ENCODE measurements around the gene MLST8. TPM values are rescaled to one million over a fixed set of nuclear protein-coding genes. Genes with fewer than 3 reads are reported as not detected.

Gene MLST8
- total RNA-seq, 1 experiment from 2014 or later: 53.1 TPM

DNA sequence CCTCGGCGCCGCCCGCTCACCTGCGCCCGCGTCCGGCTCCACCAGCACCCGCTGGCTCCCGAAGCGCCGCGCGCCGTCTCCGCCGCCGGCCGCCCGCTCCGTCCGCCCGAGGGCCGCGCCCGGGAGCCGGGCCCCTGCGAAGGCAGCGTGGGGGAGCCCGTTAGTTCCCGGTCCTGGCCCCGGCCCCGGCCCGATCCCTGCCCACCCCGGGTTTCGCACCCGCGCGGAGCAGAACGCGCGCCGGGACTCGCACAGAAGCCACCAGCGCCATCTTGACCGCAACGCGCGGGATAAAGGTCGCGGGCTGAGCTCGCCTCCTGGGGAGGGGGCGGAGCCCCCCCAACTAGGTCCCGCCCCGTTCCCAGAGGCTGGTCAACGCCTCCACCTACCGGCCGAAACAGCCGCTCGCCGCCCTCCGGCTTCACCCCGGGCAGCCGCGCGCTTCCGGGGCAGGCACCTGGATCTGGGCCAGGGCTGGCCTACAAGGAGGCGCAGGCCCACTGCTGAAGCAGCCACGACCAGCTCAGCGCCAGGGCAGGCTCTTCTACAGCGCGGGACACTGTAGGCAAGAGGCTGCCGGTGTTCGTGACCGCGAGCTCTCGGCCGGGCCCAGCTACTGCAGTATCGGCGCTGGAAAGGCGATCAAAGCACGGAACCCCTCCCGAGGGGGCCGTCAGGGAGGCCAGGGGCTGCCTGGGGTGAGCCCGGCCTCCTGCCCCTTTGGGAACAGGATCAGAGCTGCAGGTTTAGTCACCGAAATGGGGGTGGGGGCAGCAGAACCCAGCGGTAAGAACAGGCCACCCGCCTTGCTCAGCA, 46.2 kb downstream of the MLST8 start, which contains the start of gene ECI1:
Gene ECI1, minus strand, starts transcription at position 292 of the 816 bp plus-strand sequence. Its CDS starts 21 bp downstream, at position 271.
- CTCF ChIA-PET: interaction anchor here (0.5 to 2.2 kb wide), 11 partner anchors 11 to 309 kb away, joined by 3 to 29 read pairs (median 3); partner anchors contain the start of genes CASKIN1, MSRB1, PGP and TEDC2
- POLR2A ChIA-PET: interaction anchor here (0.5 to 2.4 kb wide), 15 partner anchors 9 to 287 kb away, joined by 3 to 21 read pairs (median 4); partner anchors contain the start of genes CEMP1, NTHL1, PGP and RPS2
- no TSS peak for BruUV-seq (replicated peaks)
- Mint-ChIP-seq H3K36me3 (ENCODE audit: insufficient read depth, unreplicated experiment) (peaks cover 91% of the 10 kb centered on the region), H3K4me3 (ENCODE audit: unreplicated experiment) (peak within 1 kb of the TSS; percentile 89), H3K9me3 (ENCODE audit: unreplicated experiment) (no peaks in the 10 kb centered on the region), H3K27me3 (ENCODE audit: insufficient read depth, unreplicated experiment) (no peaks in the 10 kb centered on the region), H3K27ac (ENCODE audit: unreplicated experiment) (peak within 1 kb of the TSS; percentile 95), H3K4me1 (ENCODE audit: low read depth, unreplicated experiment) (peaks cover 7% of the 10 kb centered on the region)
- TF ChIP-seq, protein P1, sequence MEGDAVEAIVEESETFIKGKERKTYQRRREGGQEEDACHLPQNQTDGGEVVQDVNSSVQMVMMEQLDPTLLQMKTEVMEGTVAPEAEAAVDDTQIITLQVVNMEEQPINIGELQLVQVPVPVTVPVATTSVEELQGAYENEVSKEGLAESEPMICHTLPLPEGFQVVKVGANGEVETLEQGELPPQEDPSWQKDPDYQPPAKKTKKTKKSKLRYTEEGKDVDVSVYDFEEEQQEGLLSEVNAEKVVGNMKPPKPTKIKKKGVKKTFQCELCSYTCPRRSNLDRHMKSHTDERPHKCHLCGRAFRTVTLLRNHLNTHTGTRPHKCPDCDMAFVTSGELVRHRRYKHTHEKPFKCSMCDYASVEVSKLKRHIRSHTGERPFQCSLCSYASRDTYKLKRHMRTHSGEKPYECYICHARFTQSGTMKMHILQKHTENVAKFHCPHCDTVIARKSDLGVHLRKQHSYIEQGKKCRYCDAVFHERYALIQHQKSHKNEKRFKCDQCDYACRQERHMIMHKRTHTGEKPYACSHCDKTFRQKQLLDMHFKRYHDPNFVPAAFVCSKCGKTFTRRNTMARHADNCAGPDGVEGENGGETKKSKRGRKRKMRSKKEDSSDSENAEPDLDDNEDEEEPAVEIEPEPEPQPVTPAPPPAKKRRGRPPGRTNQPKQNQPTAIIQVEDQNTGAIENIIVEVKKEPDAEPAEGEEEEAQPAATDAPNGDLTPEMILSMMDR (IDR thresholded peaks at IDR 0.05; ENCODE audit: insufficient read depth in 1 of 2, low read depth in 1 of 2, low read length in 1 of 2, severe bottlenecking in 1 of 2, unreplicated experiment in 1 of 2): peak; percentile 60 to 69
- H3K9me3 ChIP-seq: no peaks in the 10 kb centered on the region
- intact Hi-C loops (cut with micrococcal nuclease; ENCODE audit: unreplicated experiment): loop anchor here (2.0 kb wide), 1 partner anchor 57 kb away; no protein-coding TSS in a partner anchor
- H3K4me1 ChIP-seq: peaks cover 7% of the 10 kb centered on the region
- H3K27me3 ChIP-seq (replicated peaks; ENCODE audit: control insufficient read depth, insufficient read depth, low read length): no peaks in the 10 kb centered on the region
- H3K4me3 ChIP-seq (ENCODE audit: low read depth, low read length): peak within 1 kb of the TSS; percentile 69
- peaks cover 2% of the 10 kb centered on the region; the same call in 1 of the 2 replicates for H3K36me3 ChIP-seq (ENCODE audit: control insufficient read depth, insufficient read depth, low read length)
- DNase-seq: peak; percentile 92 to 96

GRCh38 chr16:2252806-2253148, 47.5 kb downstream of the MLST8 start:
- H3K27me3 Mint-ChIP-seq (ENCODE audit: insufficient read depth, unreplicated experiment): no peaks in the 10 kb centered on the region
- no peak overlapping the region for H3K4me3 Mint-ChIP-seq (ENCODE audit: unreplicated experiment)
- Histone ChIP-seq H3K4me1 (peaks cover 7% of the 10 kb centered on the region), H3K9me3 (no peaks in the 10 kb centered on the region), H3K4me3 (ENCODE audit: low read depth, low read length) (no peak overlapping the region), H3K27me3 (replicated peaks; ENCODE audit: control insufficient read depth, insufficient read depth, low read length) (no peaks in the 10 kb centered on the region), H3K36me3 (ENCODE audit: control insufficient read depth, insufficient read depth, low read length) (peaks cover 2% of the 10 kb centered on the region; the same call in 1 of the 2 replicates)
- CTCF ChIA-PET: interaction anchor here (0.7 to 2.2 kb wide), 3 partner anchors 14 to 207 kb away, joined by 3 to 29 read pairs (median 3); partner anchors contain the start of genes CASKIN1 and TEDC2
- intact Hi-C loops (cut with micrococcal nuclease; ENCODE audit: unreplicated experiment): loop anchor here (2.0 kb wide), 1 partner anchor 58 kb away; no protein-coding TSS in a partner anchor
- no peaks in the 10 kb centered on the region for H3K9me3 Mint-ChIP-seq (ENCODE audit: unreplicated experiment)
- DNase-seq: no peak
- TF ChIP-seq, protein P1 (IDR thresholded peaks at IDR 0.05; ENCODE audit: insufficient read depth in 1 of 2, low read depth in 1 of 2, low read length in 1 of 2, severe bottlenecking in 1 of 2, unreplicated experiment in 1 of 2): no peak
- peaks cover 7% of the 10 kb centered on the region for H3K4me1 Mint-ChIP-seq (ENCODE audit: low read depth, unreplicated experiment)
- peaks cover 98% of the 10 kb centered on the region for H3K36me3 Mint-ChIP-seq (ENCODE audit: insufficient read depth, unreplicated experiment)
- peak overlapping the region; percentile 32 for H3K27ac Mint-ChIP-seq (ENCODE audit: unreplicated experiment)
- no TSS peak for BruUV-seq (replicated peaks)
- POLR2A ChIA-PET: interaction anchor here (2.4 kb wide), 1 partner anchor 38 kb away, joined by 21 read pairs; the partner anchor contains the start of gene PGP

- no peaks in the 10 kb centered on the region for H3K9me3 Mint-ChIP-seq (ENCODE audit: unreplicated experiment)
- Histone ChIP-seq H3K27me3 (replicated peaks; ENCODE audit: control insufficient read depth, insufficient read depth, low read length) (no peaks in the 10 kb centered on the region), H3K9me3 (no peaks in the 10 kb centered on the region), H3K4me1 (peaks cover 7% of the 10 kb centered on the region), H3K4me3 (ENCODE audit: low read depth, low read length) (no peak overlapping the region), H3K36me3 (ENCODE audit: control insufficient read depth, insufficient read depth, low read length) (peaks cover 2% of the 10 kb centered on the region; the same call in 1 of the 2 replicates)
- intact Hi-C loops (cut with micrococcal nuclease; ENCODE audit: unreplicated experiment): loop anchor here (2.0 kb wide), 1 partner anchor 58 kb away; no protein-coding TSS in a partner anchor
- H3K27ac Mint-ChIP-seq (ENCODE audit: unreplicated experiment): peak overlapping the region; percentile 25
- CTCF ChIA-PET: interaction anchor here (0.7 to 2.2 kb wide), 2 partner anchors 57 to 58 kb away, joined by 4 to 29 read pairs; partner anchors contain the start of gene CASKIN1
- H3K4me3 Mint-ChIP-seq (ENCODE audit: unreplicated experiment): no peak overlapping the region
- no peaks in the 10 kb centered on the region for H3K27me3 Mint-ChIP-seq (ENCODE audit: insufficient read depth, unreplicated experiment)
- POLR2A ChIA-PET: no interaction called here
- DNase-seq: no peak
- peaks cover 98% of the 10 kb centered on the region for H3K36me3 Mint-ChIP-seq (ENCODE audit: insufficient read depth, unreplicated experiment)
- TF ChIP-seq, protein P1 (IDR thresholded peaks at IDR 0.05; ENCODE audit: insufficient read depth in 1 of 2, low read depth in 1 of 2, low read length in 1 of 2, severe bottlenecking in 1 of 2, unreplicated experiment in 1 of 2): no peak
- no TSS peak for BruUV-seq (replicated peaks)
- peaks cover 7% of the 10 kb centered on the region for H3K4me1 Mint-ChIP-seq (ENCODE audit: low read depth, unreplicated experiment)
These were observed 48.0 kb downstream of the MLST8 start for GRCh38 chr16:2253293-2253692.

Measured in Caco-2 (cell line).